HG03097 (cell line): Measurements from ENCODE around the gene GPX4.

Source experiments
- ATAC-seq: cut with Tn5 transposase; IDR thresholded peaks from one replicate; pipeline ENCODE4 v1.9.1; 2021; ENCODE audit not compliant: unreplicated experiment, low FRiP score

Gene GPX4

GRCh38 chr19:1084024-1084868 lies 19.5 kb upstream of the GPX4 start:
- ATAC-seq, result no peak

- ATAC-seq, result no peak
These were observed 18.6 kb upstream of the GPX4 start for GRCh38 chr19:1085053-1085658.

GRCh38 chr19:1085676-1086442 lies 17.9 kb upstream of the GPX4 start:
- no peak for ATAC-seq

GRCh38 chr19:1086613-1087012 lies 17.2 kb upstream of the GPX4 start:
- ATAC-seq, result no peak

GRCh38 chr19:1087813-1088415 lies 15.9 kb upstream of the GPX4 start:
- ATAC-seq, result no peak

- ATAC-seq, result no peak
These were observed 15.3 kb upstream of the GPX4 start for GRCh38 chr19:1088416-1089010.

GRCh38 chr19:1089126-1089771 lies 14.5 kb upstream of the GPX4 start:
- no peak for ATAC-seq

- ATAC-seq, result no peak
These were observed 13.9 kb upstream of the GPX4 start for GRCh38 chr19:1089891-1090290.

- no peak for ATAC-seq
These were observed 12.9 kb upstream of the GPX4 start for GRCh38 chr19:1090731-1091543.

GRCh38 chr19:1091544-1092175 lies 12.1 kb upstream of the GPX4 start:
- ATAC-seq, result no peak

- no peak for ATAC-seq
These were observed 10.5 kb upstream of the GPX4 start for GRCh38 chr19:1093330-1093729.

- ATAC-seq, result no peak
These were observed 9.8 kb upstream of the GPX4 start for GRCh38 chr19:1093811-1094553.

GRCh38 chr19:1094655-1094977 lies 9.2 kb upstream of the GPX4 start:
- peak; percentile 6 for ATAC-seq

- peak; percentile 93 for ATAC-seq
These were observed 8.7 kb upstream of the GPX4 start, which contains the start of gene POLR2E for GRCh38 chr19:1094978-1095701. Gene POLR2E, minus strand, starts transcription at chr19:1095375. Its CDS starts 60 bp downstream, at chr19:1095315.

- no peak for ATAC-seq
These were observed 6.0 kb upstream of the GPX4 start for GRCh38 chr19:1097810-1098176.

GRCh38 chr19:1098177-1099051 lies 5.4 kb upstream of the GPX4 start:
- no peak for ATAC-seq

GRCh38 chr19:1101337-1101698 lies 2.5 kb upstream of the GPX4 start:
- ATAC-seq, result no peak
